A549 (cell line): ENCODE measurements around the gene KATNIP. TPM values are rescaled to one million over a fixed set of nuclear protein-coding genes. Genes with fewer than 3 reads are reported as not detected.

Experiments used
- ATAC-seq, 2 experiments: fragments of 200-7000 bp in 1 of 2; fragments of >200 bp in 1 of 2; cut with Nextera tagmentation in 1 of 2; cut with Tn5 transposase in 1 of 2; 3 replicates each; pipeline versions ENCODE4 v1.8.0 to v1.9.1; 2018 to 2020; ENCODE audit warnings: mild to moderate bottlenecking in 1 of 2, moderate library complexity in 1 of 2
- CTCF ChIA-PET: fragments of 300-600 bp; sonication (Branson Sonifier 250); formaldehyde crosslinking; extraction: SDS; loops from one replicate; lab custom pipeline; 2021; ENCODE audit warnings: antibody characterized with exemption, inconsistent platforms; lab: Yijun Ruan, JAX
- POLR2A ChIA-PET: fragments of 350-600 bp; formaldehyde crosslinking; extraction: SDS; loops from one replicate; lab custom pipeline; 2021; ENCODE audit warnings: antibody characterized with exemption, inconsistent platforms; lab: Yijun Ruan, JAX
- DNase-seq, 2 experiments: peaks; one replicate each; pipeline versions ENCODE4 v3.0.0 to v3.0.0-alpha.2; 2011 to 2016; ENCODE audit warnings: low read depth in 1 of 2, low spot score in 1 of 2
- FAIRE-seq: peaks from 2 replicates; lab custom pipeline; 2011; peaks lifted over from hg19 to GRCh38; lab: Jason Lieb, UNC
- H3K27ac ChIP-seq, 2 experiments: fragments of >200 bp; sonication (Bioruptor Twin); formaldehyde crosslinking; 3 replicates each; pipeline ENCODE4 v1.5.1; 2016 to 2017
- H3K4me1 ChIP-seq: fragments of >200 bp; sonication (Bioruptor Twin); formaldehyde crosslinking; 3 replicates; pipeline ENCODE4 v1.6.1; 2016
- H3K4me2 ChIP-seq: fragments of >200 bp; sonication (Bioruptor Twin); formaldehyde crosslinking; 3 replicates; pipeline ENCODE4 v1.6.1; 2016
- H3K4me3 ChIP-seq: fragments of >200 bp; sonication (Bioruptor Twin); formaldehyde crosslinking; 3 replicates; pipeline ENCODE4 v1.5.1; 2016
- H3K9me3 ChIP-seq: fragments of >200 bp; sonication (Bioruptor Twin); formaldehyde crosslinking; 3 replicates; pipeline ENCODE4 v1.6.1; 2016
- BHLHE40 ChIP-seq: IDR thresholded peaks from 2 replicates; pipeline ENCODE4 v1.6.1; 2012; ENCODE audit warnings: low read depth, low read length, inconsistent platforms
- CBX2 ChIP-seq: fragments of 200-600 bp; sonication (generic); IDR thresholded peaks from 2 replicates; pipeline ENCODE4 v1.6.1; 2016; ENCODE audit warnings: low read depth, mild to moderate bottlenecking, borderline replicate concordance
- CEBPB ChIP-seq, 2 experiments: fragments of >200 bp in 1 of 2; sonication (Bioruptor Twin) in 1 of 2; formaldehyde crosslinking in 1 of 2; IDR thresholded peaks; 2 replicates each; pipeline ENCODE4 v1.6.1; 2012 to 2016
- EHF ChIP-seq: fragments of 250-450 bp; sonication (Bioruptor Pico); IDR thresholded peaks from 2 replicates; pipeline ENCODE4 v1.5.0; 2020; ENCODE audit warnings: mild to moderate bottlenecking
- EHMT2 ChIP-seq: fragments of 200-600 bp; sonication (generic); IDR thresholded peaks from 2 replicates; pipeline ENCODE4 v1.6.1; 2016; ENCODE audit warnings: antibody characterized with exemption, low read depth, mild to moderate bottlenecking, moderate library complexity
- EP300 ChIP-seq, 2 experiments: fragments of >200 bp; sonication (Bioruptor Twin); formaldehyde crosslinking; IDR thresholded peaks; 2 replicates in 1 of 2; 3 replicates in 1 of 2; pipeline ENCODE4 v1.6.1; 2016 to 2017
- FOSB ChIP-seq: fragments of 250-450 bp; sonication (Bioruptor Pico); IDR thresholded peaks from 2 replicates; pipeline ENCODE4 v1.5.0; 2020; ENCODE audit warnings: mild to moderate bottlenecking, moderate library complexity
- FOXS1 ChIP-seq: fragments of 250-450 bp; sonication (Bioruptor Pico); IDR thresholded peaks from 2 replicates; pipeline ENCODE4 v1.5.0; 2020; ENCODE audit warnings: mild to moderate bottlenecking, moderate library complexity
- GATA3 ChIP-seq: IDR thresholded peaks from 2 replicates; pipeline ENCODE4 v1.6.1; 2012; ENCODE audit warnings: borderline replicate concordance
- HDAC2 ChIP-seq: fragments of 200-600 bp; sonication (generic); IDR thresholded peaks from 2 replicates; pipeline ENCODE4 v1.6.1; 2016
- HOXA7 ChIP-seq: fragments of 250-450 bp; sonication (Bioruptor Pico); IDR thresholded peaks from 2 replicates; pipeline ENCODE4 v1.5.0; 2020; ENCODE audit warnings: mild to moderate bottlenecking, moderate library complexity
- MAZ ChIP-seq: fragments of 150-350 bp; IDR thresholded peaks from 2 replicates; pipeline ENCODE4 v1.6.1; 2014; ENCODE audit warnings: antibody characterized with exemption, low read depth, low read length, borderline replicate concordance
- NFE2L2 ChIP-seq: fragments of 150-350 bp; conservative IDR thresholded peaks from 2 replicates; pipeline ENCODE4 v1.6.1; 2014; ENCODE audit warnings: low read length
- NR3C1 ChIP-seq: fragments of >200 bp; sonication (Bioruptor Twin); formaldehyde crosslinking; IDR thresholded peaks from 3 replicates; pipeline ENCODE4 v1.6.1; 2017
- POLR2A ChIP-seq: IDR thresholded peaks from 2 replicates; pipeline ENCODE4 v1.6.1; 2012; ENCODE audit warnings: mild to moderate bottlenecking, low read length
- RAD21 ChIP-seq, 2 experiments: fragments of >200 bp in 1 of 2; sonication (Bioruptor Twin) in 1 of 2; formaldehyde crosslinking in 1 of 2; IDR thresholded peaks in 1 of 2; conservative IDR thresholded peaks in 1 of 2; 2 replicates in 1 of 2; 3 replicates in 1 of 2; pipeline ENCODE4 v1.6.1; 2012 to 2018; ENCODE audit warnings: inconsistent platforms in 1 of 2
- SMC3 ChIP-seq: fragments of >200 bp; sonication (Bioruptor Twin); formaldehyde crosslinking; IDR thresholded peaks from 3 replicates; pipeline ENCODE4 v1.6.1; 2018; ENCODE audit warnings: inconsistent platforms
- ZFP36 ChIP-seq: fragments of 450-650 bp; IDR thresholded peaks from 2 replicates; pipeline ENCODE4 v1.6.1; 2014; ENCODE audit warnings: borderline replicate concordance; ENCODE audit not compliant: partially characterized antibody
- WGBS: methylation state at CpG from one replicate; pipeline ENCODE4 v1.1.6; 2017; ENCODE audit errors: missing lambda C conversion rate; 5-methylcytosine and 5-hydroxymethylcytosine counted together
- polyA plus RNA-seq, 4 experiments: library from polyadenylated mRNA; depleted of rRNA in 3 of 4; stranded (reverse); fragments of >200 nt; fragmentation: RNase III in 1 of 4; extraction: RNeasy Plus Mini Kit Qiagen cat#74134 plus additional on column Dnase treatment in 1 of 4; gene quantifications; 2 replicates in 3 of 4; 3 replicates in 1 of 4; pipeline ENCODE4 v1.2.3, GENCODE V29; 2011 to 2017
- TF ChIP-seq, protein P1 (sequence below): fragments of 250-450 bp; sonication (Bioruptor Pico); IDR thresholded peaks from 2 replicates; pipeline ENCODE4 v1.5.0; 2021; ENCODE audit warnings: mild to moderate bottlenecking, moderate library complexity, borderline replicate concordance
- TF ChIP-seq, protein P2 (sequence below): IDR thresholded peaks from 2 replicates; pipeline ENCODE4 v1.6.1; 2012

Gene KATNIP
- polyA plus RNA-seq, 2 of the 4 experiments (the other 2 are of a cell fraction): 12.8 to 27.1 TPM

DNA sequence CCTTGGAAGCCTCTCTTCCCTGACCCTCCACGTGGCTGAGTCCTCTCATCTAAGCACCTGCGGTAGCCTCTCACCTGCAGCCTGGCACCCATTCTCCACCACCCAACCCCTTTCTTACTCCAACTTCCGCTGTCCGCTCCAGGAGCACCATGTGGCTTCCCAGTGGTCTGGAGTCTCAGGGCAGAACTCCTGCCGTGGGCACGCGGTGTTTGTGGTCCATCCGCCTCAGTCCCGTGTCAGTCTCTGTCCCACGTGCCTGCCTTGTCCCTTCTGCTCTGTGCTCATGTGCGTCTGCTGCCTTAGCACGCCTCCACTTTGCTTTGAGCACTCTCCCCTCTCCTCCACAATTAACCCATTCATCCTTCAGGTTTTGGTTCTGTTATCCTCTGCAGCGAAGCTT, 49.7 kb downstream of the KATNIP start:
- 94% methylated on average over 13 of the region's 13 CpGs for WGBS

More for the DNA sequence above, 49.7 kb downstream of the KATNIP start:
- CTCF ChIA-PET: no interaction called here
- H3K27ac ChIP-seq: no peak overlapping the region
- no peak for ATAC-seq
- no peak overlapping the region for H3K4me2 ChIP-seq
- no peak for FAIRE-seq
- POLR2A ChIA-PET: no interaction called here
- H3K4me3 ChIP-seq: no peak overlapping the region
- TF ChIP-seq RAD21 (conservative IDR thresholded peaks at IDR 0.05 in 1 of 2, IDR thresholded peaks at IDR 0.05 in 1 of 2) (no peak), SMC3 (no peak), ZFP36 (no peak), NR3C1 (no peak), BHLHE40 (no peak), EHF (CRISPR knock-in tag) (no peak), NFE2L2 (no peak), MAZ (no peak), FOSB (CRISPR knock-in tag) (no peak), GATA3 (no peak), FOXS1 (CRISPR knock-in tag) (no peak), EP300 (IDR thresholded peaks at IDR 0.05) (no peak), POLR2A (no peak), EHMT2 (no peak), CBX2 (no peak), CEBPB (IDR thresholded peaks at IDR 0.05) (no peak), HDAC2 (no peak), HOXA7 (CRISPR knock-in tag) (no peak)
- TF ChIP-seq, protein P1, sequence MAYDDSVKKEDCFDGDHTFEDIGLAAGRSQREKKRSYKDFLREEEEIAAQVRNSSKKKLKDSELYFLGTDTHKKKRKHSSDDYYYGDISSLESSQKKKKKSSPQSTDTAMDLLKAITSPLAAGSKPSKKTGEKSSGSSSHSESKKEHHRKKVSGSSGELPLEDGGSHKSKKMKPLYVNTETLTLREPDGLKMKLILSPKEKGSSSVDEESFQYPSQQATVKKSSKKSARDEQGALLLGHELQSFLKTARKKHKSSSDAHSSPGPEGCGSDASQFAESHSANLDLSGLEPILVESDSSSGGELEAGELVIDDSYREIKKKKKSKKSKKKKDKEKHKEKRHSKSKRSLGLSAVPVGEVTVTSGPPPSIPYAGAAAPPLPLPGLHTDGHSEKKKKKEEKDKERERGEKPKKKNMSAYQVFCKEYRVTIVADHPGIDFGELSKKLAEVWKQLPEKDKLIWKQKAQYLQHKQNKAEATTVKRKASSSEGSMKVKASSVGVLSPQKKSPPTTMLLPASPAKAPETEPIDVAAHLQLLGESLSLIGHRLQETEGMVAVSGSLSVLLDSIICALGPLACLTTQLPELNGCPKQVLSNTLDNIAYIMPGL (CRISPR knock-in tag): no peak
- TF ChIP-seq, protein P2, sequence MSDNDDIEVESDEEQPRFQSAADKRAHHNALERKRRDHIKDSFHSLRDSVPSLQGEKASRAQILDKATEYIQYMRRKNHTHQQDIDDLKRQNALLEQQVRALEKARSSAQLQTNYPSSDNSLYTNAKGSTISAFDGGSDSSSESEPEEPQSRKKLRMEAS: no peak
- H3K9me3 ChIP-seq: no peaks in the 10 kb centered on the region
- no peaks in the 10 kb centered on the region for H3K4me1 ChIP-seq
- no peak for DNase-seq

Other genes with a start within 250 kb of the KATNIP start
- 14.4 and 19.9 TPM in 2 replicates for gene IL4R, start 236.2 kb upstream of the KATNIP start, polyA plus RNA-seq (2011; rRNA removed)
- 16.9 to 21.5 TPM (median 19.3 TPM) in 3 replicates for gene IL4R, start 236.2 kb upstream of the KATNIP start, polyA plus RNA-seq (2017; fragmentation: RNase III; extraction: RNeasy Plus Mini Kit Qiagen cat#74134 plus additional on column Dnase treatment)
- gene IL21R, start 148.0 kb upstream of the KATNIP start, polyA plus RNA-seq (2011; rRNA removed): 0.07 and 0.09 TPM in 2 replicates
- 0.04 TPM in 3 replicates for gene IL21R, start 148.0 kb upstream of the KATNIP start, polyA plus RNA-seq (2017; fragmentation: RNase III; extraction: RNeasy Plus Mini Kit Qiagen cat#74134 plus additional on column Dnase treatment)
- 40.1 and 41.6 TPM in 2 replicates for gene GTF3C1, start 231 bp upstream of the KATNIP start, polyA plus RNA-seq (2011; rRNA removed)
- gene GTF3C1, start 231 bp upstream of the KATNIP start, polyA plus RNA-seq (2017; fragmentation: RNase III; extraction: RNeasy Plus Mini Kit Qiagen cat#74134 plus additional on column Dnase treatment): 47.8 to 54.2 TPM (median 51.8 TPM) in 3 replicates